Fibroblast of lung (primary cell): ENCODE measurements around the gene DIO3.

Source experiments
- EZH2 ChIP-seq: IDR thresholded peaks from 2 replicates; pipeline ENCODE4 v1.5.1; 2012; ENCODE audit warnings: low read length, control low read depth, mild to moderate bottlenecking; ENCODE audit errors: missing control alignments
- TF ChIP-seq, protein P1 (sequence below), 2 donors: IDR thresholded peaks in 1 of 2; conservative IDR thresholded peaks in 1 of 2; 1 replicate in 1 of 2; 2 replicates in 1 of 2; pipeline ENCODE4 v1.5.1; 2011 to 2012; ENCODE audit warnings: low read length in 2 of 2, control low read depth in 1 of 2, inconsistent platforms in 1 of 2, low read depth in 1 of 2, mild to moderate bottlenecking in 1 of 2

- TF ChIP-seq, protein P1, sequence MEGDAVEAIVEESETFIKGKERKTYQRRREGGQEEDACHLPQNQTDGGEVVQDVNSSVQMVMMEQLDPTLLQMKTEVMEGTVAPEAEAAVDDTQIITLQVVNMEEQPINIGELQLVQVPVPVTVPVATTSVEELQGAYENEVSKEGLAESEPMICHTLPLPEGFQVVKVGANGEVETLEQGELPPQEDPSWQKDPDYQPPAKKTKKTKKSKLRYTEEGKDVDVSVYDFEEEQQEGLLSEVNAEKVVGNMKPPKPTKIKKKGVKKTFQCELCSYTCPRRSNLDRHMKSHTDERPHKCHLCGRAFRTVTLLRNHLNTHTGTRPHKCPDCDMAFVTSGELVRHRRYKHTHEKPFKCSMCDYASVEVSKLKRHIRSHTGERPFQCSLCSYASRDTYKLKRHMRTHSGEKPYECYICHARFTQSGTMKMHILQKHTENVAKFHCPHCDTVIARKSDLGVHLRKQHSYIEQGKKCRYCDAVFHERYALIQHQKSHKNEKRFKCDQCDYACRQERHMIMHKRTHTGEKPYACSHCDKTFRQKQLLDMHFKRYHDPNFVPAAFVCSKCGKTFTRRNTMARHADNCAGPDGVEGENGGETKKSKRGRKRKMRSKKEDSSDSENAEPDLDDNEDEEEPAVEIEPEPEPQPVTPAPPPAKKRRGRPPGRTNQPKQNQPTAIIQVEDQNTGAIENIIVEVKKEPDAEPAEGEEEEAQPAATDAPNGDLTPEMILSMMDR (conservative IDR thresholded peaks at IDR 0.05 in 1 of 2, IDR thresholded peaks at IDR 0.05 in 1 of 2; ENCODE audit: low read depth in 1 of 2, low read length in 2 of 2), result no peak
- no peak for TF ChIP-seq EZH2
Measured at GRCh38 chr14:101564444-101564776, 3.1 kb downstream of the DIO3 start.
